ENCODE data around the gene CRYZL1.
"Not testable (repeated sequence)": the region's sequence is repeated elsewhere in the genome, so short reads cannot be mapped to it uniquely, and the experiment has no call there.

The CRYZL1 gene

GRCh38 chr21:33641352-33642026 lies at the start of gene CRYZL1:
Gene CRYZL1, minus strand, starts transcription at chr21:33641741. Its CDS starts 10,190 bp downstream, at chr21:33631551.
- DNase-seq, result peak; percentile 76 to 100 (median 99)

DNA sequence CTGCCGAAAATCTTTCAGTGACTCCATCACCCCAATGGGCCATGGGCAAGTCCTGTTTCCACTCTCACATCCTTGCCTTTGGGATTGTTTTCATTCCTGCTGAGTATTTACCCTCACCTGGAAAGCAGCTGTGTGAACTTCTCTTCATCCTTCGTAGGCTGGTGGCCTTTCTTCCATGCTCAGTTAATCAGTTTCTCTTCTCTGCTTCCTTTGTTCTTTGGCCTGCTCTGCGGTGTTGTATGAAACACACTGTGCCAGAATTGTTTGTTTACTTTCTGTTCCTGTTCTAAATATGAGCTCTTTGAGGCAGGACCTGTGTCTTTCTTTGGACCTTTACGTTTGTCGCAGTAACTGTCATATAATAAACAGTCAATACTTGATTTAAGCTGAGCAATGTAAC lies 49.3 kb upstream of the CRYZL1 start:
- DNase-seq, result no peak

DNA sequence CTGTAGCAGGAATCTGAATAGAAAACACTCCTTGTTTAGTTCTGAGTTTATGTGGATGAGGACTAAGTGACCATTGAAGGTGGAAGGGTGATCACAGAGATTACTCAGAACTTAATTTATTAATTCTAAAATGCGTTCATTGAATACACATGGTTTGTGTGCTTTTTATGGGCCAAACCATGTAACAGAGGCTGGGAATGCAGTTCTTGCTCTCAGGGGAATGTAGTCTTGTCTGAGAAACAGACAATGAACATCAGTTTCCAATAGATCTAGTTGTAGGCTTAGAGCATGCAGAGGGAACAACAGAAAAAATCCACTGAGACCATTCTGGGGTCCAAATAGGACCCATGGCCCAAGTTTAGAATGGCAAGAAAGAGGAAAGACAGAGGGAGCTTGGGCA lies 46.8 kb upstream of the CRYZL1 start:
- DNase-seq, result no peak

DNA sequence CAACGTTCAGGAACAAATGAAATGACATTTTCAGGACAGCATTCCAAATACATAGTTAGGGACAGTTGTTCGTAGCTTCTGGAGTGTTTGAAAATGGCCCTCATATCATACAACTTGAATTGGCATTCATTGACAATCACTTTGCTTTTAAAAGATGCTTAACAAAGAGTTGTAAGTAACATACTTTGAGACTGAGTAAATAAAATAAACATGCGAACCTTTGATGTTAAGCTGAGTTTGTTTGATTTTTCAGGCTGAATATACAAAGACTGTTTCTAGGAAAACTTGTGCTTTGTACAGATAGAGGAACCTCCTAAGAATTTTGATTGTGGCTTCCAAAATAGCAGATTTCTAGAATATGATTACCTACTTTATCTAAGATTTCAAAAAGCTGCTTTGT lies 46.1 kb upstream of the CRYZL1 start:
- DNase-seq, result no peak

GRCh38 chr21:33686386-33686785 lies 44.8 kb upstream of the CRYZL1 start:
- DNase-seq, result no peak

DNA sequence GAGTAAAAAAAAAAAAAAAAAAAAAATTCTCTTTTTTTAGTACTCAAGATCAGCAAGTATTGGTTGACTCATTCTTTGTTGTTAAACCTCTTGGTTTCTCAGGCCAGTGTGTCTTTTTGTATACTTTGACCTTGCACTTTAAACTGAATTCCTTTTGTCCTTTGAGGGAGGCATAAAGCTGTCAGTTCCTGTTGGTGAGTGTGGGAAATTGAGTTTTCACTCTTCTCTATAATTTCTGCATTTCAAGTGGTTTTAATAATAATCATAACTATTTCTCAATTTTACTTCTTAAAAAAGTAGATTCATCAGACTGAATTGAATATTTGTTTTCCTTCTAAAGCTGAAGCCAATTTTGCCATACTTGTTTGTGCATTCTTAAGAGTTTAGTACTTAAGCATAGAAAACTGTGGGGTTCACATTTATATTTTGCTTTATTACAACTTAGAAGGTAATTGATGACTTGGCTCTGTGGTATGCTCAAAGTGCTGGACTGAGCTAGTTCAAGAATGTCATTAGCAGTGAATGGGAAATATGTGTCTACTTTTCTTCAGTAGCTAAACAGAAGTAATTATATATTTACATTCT lies 44.2 kb upstream of the CRYZL1 start:
- DNase-seq, result no peak

- no peak for DNase-seq
Observed at GRCh38 chr21:33684923-33685560, 43.5 kb upstream of the CRYZL1 start.

- no peak for DNase-seq
Observed at GRCh38 chr21:33684068-33684467, 42.5 kb upstream of the CRYZL1 start.

DNA sequence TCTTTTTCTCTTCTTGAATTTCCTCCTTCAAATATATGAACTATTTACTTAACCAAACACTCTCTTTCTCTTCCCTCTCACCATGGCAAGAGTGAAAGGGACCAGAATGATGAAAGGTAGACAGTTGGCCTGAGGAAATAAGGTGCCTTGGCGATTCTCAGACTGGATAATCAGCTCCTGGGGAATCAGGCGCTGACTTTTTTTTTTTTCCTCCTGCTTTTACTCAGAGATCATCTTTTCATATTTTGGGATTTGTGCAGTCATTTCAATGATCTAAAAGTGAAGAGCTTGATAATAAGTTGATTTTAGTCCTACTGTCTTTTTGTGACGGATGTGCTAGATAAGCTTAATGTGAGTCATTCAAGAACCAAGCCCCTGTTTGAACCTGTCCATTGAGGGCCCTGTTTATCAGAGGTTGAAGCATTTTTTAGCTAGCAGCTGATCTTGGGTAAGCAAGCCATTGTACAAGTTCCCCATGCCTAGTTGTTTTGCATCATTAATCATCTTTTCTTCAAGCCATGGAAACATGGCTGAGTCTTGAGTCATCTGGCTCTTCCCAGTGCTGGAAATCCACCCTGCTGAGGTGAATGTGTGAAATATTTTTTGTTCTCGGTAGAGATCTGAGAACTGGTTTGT lies 41.6 kb upstream of the CRYZL1 start:
- no peak for DNase-seq

GRCh38 chr21:33680870-33681269 lies 39.3 kb upstream of the CRYZL1 start:
- no peak for DNase-seq

DNA sequence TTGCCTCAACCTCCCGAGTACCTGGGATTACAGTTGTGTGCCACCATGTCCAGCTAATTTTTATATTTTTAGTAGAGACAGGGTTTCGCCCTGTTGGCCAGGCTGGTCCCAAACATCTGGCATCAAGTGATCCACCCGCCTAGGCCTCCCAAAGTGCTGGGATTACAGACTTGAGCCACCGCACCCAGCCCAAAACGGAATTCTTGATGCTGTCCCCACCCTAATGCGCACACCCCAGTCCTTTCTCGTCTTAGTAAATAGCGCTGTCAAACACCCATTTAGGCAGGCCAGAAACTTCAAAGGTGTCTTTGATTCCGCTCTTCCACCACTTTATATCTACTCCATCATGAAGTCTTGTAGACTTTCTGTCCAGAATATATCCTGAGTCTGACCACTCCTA lies 35.9 kb upstream of the CRYZL1 start:
- no peak for DNase-seq

DNA sequence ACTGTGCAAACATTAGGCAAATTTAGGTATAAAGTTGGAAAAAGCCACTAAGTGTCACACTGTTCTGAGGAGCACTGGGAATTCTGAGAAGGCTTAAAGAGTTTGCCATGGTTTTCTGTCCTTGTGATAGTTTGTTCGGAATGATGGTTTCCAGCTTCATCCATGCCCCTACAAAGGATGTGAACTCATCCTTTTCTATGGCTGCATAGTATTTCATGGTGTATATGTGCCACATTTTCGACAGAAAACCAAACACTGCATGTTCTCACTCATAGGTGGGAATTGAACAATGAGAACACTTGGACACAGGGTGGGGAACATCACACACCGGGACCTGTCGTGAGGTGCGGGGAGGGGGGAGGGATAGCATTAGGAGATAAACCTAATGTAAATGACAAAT lies 35.1 kb upstream of the CRYZL1 start:
- DNase-seq, result not testable (repeated sequence)

DNA sequence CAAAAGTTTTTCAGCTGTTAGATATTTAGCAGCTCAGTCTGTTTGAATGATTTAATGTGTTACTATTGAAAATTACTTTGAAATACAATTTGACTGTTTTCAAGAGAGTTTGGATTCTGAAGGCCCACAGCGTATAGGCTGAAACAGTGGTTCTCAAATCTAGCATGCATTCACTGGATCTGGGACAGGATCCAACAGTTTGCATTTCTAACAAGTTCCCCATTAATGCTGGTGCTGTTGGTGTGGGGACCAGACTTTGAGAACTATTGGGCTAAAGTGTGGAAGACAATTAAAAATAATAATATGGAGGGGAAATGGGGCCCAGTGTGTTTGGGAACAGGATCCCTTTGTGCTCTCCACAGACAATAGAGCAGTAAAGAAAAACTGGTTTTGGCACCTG lies 32.7 kb upstream of the CRYZL1 start:
- peak in 3 of 56 donors; percentile 7 to 52 (median 7) for DNase-seq

- no peak for DNase-seq
Observed at GRCh38 chr21:33673473-33673872, 31.9 kb upstream of the CRYZL1 start.

DNA sequence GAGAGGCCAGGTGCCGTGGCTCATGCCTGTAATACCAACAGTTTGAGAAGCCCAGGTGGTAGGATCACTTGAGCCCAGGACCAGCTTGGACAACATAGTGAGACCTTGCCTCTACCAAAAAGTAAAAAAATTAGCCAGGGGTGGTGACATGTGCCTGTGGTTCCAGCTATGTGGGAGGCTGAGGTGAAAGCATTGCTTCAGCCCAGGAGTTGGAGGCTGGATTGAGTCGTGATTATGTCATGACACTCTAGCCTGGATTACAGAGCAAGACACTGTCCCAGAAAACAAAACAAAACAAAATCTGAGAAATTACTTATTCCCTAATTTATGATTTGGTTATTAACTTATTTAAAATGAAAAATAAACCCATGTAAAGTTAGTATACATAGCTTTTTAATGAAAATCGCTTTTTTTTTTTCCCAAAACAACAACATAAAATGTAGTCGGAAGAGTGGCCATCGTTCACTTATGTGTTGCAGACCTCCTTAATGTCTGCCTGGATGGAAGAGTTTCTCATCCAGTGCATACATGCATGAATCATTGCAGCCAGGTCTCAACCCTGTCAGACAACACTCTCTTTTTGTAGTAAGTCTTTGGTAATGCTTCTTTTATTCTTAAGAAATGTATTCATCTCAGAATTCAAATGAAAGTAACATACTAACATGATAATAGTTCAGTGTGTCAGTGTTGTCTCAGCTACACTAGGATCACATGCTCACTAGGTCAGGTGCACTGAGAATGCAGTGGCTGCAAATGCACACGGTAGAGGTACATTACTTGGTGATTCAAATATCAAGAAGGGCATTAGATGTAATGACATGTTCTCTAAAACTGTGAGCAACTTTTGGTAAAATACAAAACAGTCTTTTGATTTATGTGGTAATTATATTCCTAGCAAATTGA lies 28.8 kb upstream of the CRYZL1 start:
- DNase-seq, result no peak

DNA sequence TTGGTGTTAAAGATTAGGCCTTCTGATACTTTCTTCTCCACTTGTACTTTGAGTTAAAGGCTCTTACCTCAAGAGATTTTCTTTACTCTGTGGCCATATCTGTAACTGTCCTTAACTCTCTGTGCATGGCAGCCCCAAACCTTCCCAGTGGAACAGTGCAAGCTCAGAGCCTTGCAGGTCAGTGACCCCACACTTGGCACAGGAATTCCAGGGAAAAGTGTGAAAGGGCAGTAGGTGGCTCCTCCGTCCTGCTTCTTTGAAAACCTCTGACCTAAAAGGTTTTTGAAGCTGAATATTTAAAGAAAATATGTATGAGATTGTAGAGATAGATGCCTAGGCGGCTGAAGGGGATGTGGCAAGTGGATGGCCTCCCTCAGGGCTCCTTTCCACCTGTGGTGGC lies 27.1 kb upstream of the CRYZL1 start:
- DNase-seq, result no peak

DNA sequence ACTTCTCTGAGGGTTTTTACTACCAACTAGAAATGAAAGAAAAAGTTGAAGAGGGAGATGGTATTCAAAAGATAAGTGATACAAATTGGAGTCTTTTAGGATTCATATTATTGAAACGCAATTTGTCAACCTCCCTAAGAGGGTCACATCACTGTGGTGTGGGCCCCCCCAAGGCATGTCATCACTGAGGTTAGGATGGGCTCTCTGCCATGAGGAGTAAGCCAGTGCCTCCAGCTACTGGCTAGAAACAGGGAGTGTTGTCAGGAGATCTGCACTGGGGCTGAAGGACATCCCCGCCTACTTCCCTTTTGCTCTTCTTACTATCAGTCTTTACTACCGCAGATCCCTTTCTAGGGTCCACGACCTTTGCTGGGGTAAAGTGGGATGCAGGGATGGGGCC lies 26.6 kb upstream of the CRYZL1 start:
- no peak for DNase-seq

DNA sequence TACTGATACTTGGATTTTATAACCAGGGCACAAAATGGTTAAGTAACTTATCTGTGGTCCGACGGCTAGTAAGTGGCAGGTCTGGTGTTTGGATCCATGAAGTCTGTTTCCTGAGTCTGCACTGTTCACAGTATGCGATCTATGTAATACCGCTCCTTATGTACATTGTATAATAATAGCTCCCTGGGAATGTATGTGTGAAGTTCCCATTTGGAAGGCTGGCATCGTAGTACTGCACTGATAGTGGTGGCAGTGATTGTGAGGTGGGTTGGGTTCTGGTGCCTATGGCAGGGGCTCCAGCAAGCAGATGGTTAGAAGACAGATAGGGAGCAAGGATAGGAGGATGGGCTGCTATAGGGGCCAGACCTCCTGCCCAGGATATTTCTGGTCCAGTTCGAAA lies 26.1 kb upstream of the CRYZL1 start:
- no peak for DNase-seq

DNA sequence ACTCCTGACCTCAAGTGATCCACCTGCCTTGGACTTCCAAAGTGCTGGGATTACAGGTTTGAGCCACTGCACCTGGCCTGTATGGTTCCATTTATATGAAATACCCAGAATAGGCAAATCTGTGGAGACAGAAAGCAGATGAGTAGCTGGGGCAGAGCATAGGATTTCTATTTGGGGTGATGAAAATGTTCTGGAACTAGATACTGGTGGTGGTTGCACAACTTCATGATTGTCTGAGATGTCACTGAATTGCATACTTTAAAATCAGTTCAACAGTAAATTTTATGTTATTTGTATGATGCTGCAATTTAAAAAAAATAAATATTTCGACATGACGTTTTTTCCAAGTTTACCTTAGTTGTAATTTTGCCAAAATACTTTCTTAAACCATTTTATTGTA lies 24.6 kb upstream of the CRYZL1 start:
- DNase-seq, result no peak

DNA sequence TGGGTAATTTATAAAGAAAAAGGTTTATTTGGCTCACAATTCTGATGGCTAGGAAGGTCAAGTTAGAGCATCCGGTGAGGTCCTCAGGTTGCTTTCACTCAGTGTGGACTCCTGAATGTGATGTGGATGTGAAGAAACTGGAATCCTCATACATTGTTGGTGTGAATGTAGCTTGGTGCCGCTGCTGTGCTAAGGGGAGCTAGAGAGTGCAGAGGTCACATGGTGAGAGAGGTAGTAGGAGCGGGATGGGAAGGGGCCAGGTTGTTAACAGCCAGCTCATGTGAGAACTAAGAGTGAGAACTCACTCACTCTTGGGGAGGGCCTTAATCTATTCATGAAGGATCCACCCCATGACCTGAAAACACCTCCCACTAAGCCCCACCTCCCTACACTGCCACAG lies 22.6 kb upstream of the CRYZL1 start:
- DNase-seq, result no peak

- no peak for DNase-seq
Observed at GRCh38 chr21:33663241-33663640, 21.7 kb upstream of the CRYZL1 start.

Measured in amygdala (tissue), 56 donors.